Measurements from ENCODE around the gene PPP4R3C.
"Not testable (repeated sequence)": the region's sequence is repeated elsewhere in the genome, so short reads cannot be mapped to it uniquely, and the experiment has no call there.

The PPP4R3C gene

DNA sequence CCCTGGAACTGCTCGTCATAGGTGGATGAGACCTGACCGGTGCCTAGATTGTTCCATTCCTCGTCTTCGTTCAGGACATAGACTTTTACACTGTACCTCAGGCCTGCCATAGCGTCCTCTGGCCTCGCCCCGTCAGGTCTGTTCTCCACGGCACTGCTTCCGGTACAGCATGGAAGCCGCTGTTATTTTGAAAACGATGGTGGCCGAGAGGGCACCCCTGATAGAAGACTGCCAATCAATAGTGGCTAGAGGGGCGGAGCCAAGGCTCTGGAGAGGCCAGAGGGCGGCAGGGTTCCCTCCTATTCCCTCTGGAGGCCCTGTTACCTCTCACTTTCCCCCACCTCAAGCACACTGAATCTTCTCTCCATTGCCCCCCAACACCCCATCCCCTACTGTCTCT, at the start of gene PPP4R3C:
Gene PPP4R3C (minus strand): TSS at position 155 of the 400 bp plus-strand sequence. CDS start 45 bp downstream, at position 110.
- DNase-seq (ENCODE audit: low spot score) = no peak

- no peak for DNase-seq (ENCODE audit: low spot score)
These were observed 28.3 kb upstream of the PPP4R3C start for GRCh38 chrX:27491397-27491796.

- no peak for DNase-seq (ENCODE audit: low spot score)
These were observed 2.9 kb upstream of the PPP4R3C start for GRCh38 chrX:27466051-27466450.

DNA sequence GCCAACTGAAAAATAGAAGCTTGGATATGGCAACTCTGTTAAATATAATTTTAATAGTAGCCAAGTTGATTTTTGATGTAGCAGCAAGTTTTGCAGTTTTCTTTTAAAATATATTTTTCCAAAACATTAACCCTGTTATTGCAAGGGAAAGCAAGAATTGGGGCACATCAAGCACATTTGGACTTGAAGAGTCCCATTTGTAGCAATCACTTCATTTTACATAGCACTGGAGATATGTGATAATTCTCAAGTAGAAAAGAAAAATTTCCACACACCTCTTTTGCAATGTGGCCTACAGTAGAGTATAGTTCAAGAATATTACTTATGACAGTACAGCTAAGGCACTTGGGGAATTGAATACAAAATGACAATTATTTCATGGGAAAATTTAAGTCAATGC, 1.9 kb upstream of the PPP4R3C start:
- no peak for DNase-seq (ENCODE audit: low spot score)

DNA sequence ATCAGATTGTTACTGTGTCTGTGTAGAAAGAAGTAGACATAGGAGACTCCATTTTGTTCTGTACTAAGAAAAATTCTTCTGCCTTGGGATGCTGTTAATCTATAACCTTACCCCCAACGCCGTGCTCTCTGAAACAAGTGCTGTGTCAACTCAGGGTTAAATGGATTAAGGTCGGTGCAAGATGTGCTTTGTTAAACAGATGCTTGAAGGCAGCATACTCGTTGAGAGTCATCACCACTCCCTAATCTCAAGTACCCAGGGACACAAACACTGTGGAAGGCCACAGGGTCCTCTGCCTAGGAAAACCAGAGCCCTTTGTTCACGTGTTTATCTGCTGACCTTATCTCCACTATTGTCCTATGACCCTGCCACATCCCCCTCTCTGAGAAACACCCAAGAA, 4.0 kb downstream of the PPP4R3C start:
- DNase-seq (ENCODE audit: low spot score) = not testable (repeated sequence)

- not testable (repeated sequence) for DNase-seq (ENCODE audit: low spot score)
These were observed 4.6 kb downstream of the PPP4R3C start for GRCh38 chrX:27458544-27458943.

- DNase-seq (ENCODE audit: low spot score) = no peak
These were observed 11.8 kb downstream of the PPP4R3C start for GRCh38 chrX:27451324-27451723.

- no peak for DNase-seq (ENCODE audit: low spot score)
These were observed 16.7 kb downstream of the PPP4R3C start for GRCh38 chrX:27446423-27446822.

- DNase-seq (ENCODE audit: low spot score) = no peak
These were observed 17.7 kb downstream of the PPP4R3C start for GRCh38 chrX:27445438-27445837.

GRCh38 chrX:27444093-27444908, 18.8 kb downstream of the PPP4R3C start:
- DNase-seq (ENCODE audit: low spot score) = no peak

GRCh38 chrX:27442392-27442791, 20.7 kb downstream of the PPP4R3C start:
- DNase-seq (ENCODE audit: low spot score) = not testable (repeated sequence)

DNA sequence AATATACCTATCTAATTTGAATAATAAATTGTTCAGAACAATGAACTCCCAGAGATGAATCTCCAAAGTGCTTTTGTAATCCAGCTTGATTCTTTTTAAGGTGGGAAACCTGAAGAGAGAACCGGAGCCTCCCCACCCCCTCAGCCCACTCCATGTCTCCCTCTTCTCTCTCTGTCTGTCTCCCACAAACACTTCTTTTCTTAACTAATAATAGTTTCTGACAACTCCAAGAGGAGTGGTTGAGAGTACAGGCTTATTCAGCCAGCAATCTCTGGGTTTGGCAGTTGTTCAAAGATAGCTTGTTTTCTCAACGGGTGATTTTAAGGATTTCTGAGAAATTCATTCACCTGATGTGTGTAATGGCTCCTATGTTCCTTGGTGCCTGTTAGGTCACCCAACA, 23.4 kb downstream of the PPP4R3C start:
- no peak for DNase-seq (ENCODE audit: low spot score)

GRCh38 chrX:27438937-27439336, 24.2 kb downstream of the PPP4R3C start:
- DNase-seq (ENCODE audit: low spot score) = no peak

GRCh38 chrX:27435031-27435430, 28.1 kb downstream of the PPP4R3C start:
- DNase-seq (ENCODE audit: low spot score) = no peak
